Melanocyte of skin (primary cell): Measurements from ENCODE around the gene WNT16. TPM values are rescaled to one million over a fixed set of nuclear protein-coding genes. Genes with fewer than 3 reads are reported as not detected.

Experiments
- total RNA-seq, 2 donors: library from RNA; depleted of rRNA; stranded (reverse); fragments of >200 nt; gene quantifications; 2 replicates each; pipeline ENCODE4 v1.2.3, GENCODE V29; 2012

The WNT16 gene, protein sequence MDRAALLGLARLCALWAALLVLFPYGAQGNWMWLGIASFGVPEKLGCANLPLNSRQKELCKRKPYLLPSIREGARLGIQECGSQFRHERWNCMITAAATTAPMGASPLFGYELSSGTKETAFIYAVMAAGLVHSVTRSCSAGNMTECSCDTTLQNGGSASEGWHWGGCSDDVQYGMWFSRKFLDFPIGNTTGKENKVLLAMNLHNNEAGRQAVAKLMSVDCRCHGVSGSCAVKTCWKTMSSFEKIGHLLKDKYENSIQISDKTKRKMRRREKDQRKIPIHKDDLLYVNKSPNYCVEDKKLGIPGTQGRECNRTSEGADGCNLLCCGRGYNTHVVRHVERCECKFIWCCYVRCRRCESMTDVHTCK
- total RNA-seq: not detected

DNA sequence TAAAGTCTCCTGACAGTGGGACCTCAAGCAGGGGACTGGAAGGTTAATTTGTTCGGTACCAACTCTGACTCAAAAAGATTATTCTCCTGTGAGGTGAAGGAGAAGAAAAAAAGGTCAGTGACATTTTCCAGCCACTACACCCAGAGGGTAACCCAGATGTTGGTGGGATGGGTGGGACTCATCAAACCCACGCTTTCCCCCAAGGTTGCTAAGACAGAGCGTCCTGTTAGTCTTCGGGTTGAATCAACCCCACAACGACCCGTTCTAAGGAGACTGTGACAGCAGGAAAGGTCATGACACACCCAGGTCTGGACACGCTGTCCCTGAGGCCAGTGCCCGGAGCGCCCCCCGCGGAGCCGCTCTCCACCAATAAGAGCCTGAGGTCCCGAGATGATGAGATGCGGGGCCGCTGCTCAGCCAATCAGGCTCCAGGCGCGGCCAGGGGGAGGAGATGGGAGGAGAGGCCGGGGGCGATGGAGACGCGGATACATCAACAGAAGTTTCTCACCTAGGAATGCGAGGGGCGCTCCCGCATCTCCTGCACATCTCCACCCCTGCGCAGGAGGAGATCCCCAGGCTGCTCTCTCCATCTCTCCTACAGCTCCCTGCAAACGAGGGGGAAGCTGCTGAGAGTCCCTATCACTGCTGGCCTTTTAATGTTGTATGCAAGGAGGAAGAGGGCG is at the start of gene WNT16:
Gene WNT16, plus strand, starts transcription at position 493 of the 683 bp plus-strand sequence. CDS start 293 bp downstream, outside the sequence.

Other genes starting within 250 kb of the WNT16 start
- 10 to 100 TPM; 23.7 to 30.3 TPM for gene FAM3C, start 67.3 kb downstream of the WNT16 start, total RNA-seq